Neural crest cell (in vitro differentiated cells): ENCODE data around the gene ROBO3. TPM values are rescaled to one million over a fixed set of nuclear protein-coding genes. Genes with fewer than 3 reads are reported as not detected.
A peak's percentile ranks its signal among the peaks of the same experiment; 100 is the strongest.

Experiments used
- DNase-seq: peaks from one replicate; pipeline ENCODE4 v3.0.0; 2021; ENCODE audit warnings: low read depth, mixed read lengths, low spot score
- H3K27ac Mint-ChIP-seq: one replicate; pipeline ENCODE4 v1.8.0; 2021; ENCODE audit warnings: mild to moderate bottlenecking, mixed read lengths; ENCODE audit not compliant: unreplicated experiment
- H3K27me3 Mint-ChIP-seq: 2 replicates; pipeline ENCODE4 v1.8.0; 2021; ENCODE audit warnings: low read depth, mild to moderate bottlenecking, mixed read lengths
- H3K36me3 Mint-ChIP-seq: 2 replicates; pipeline ENCODE4 v1.8.0; 2021; ENCODE audit warnings: low read depth, mild to moderate bottlenecking, mixed read lengths
- H3K4me1 Mint-ChIP-seq: 2 replicates; pipeline ENCODE4 v1.8.0; 2021; ENCODE audit warnings: mixed read lengths
- H3K4me3 Mint-ChIP-seq: one replicate; pipeline ENCODE4 v1.8.0; 2021; ENCODE audit warnings: mild to moderate bottlenecking, mixed read lengths
- H3K9me3 Mint-ChIP-seq: 2 replicates; pipeline ENCODE4 v1.8.0; 2021; ENCODE audit warnings: mixed read lengths
- CTCF ChIP-seq: fragments of 200-600 bp; sonication (generic); conservative IDR thresholded peaks from 2 replicates; pipeline ENCODE4 v1.5.0; 2021; ENCODE audit warnings: antibody characterized with exemption, mild to moderate bottlenecking
- total RNA-seq: library from RNA; stranded (reverse); gene quantifications from 2 replicates; pipeline ENCODE4 v1.2.1, GENCODE V29; 2021

ROBO3 gene
- total RNA-seq, 1 donor from 2014 or later = 19.7 TPM

GRCh38 chr11:124872280-124872679 lies 7.0 kb downstream of the ROBO3 start:
- no peaks in the 10 kb centered on the region for H3K36me3 Mint-ChIP-seq
- DNase-seq = no peak
- peaks cover 89% of the 10 kb centered on the region for H3K27me3 Mint-ChIP-seq
- H3K9me3 Mint-ChIP-seq = no peaks in the 10 kb centered on the region
- H3K27ac Mint-ChIP-seq = no peak overlapping the region
- TF ChIP-seq CTCF = no peak
- peak overlapping the region; percentile 27 for H3K4me3 Mint-ChIP-seq
- H3K4me1 Mint-ChIP-seq = peaks cover 8% of the 10 kb centered on the region

- Mint-ChIP-seq H3K4me1 (peaks cover 11% of the 10 kb centered on the region), H3K4me3 (peak overlapping the region; percentile 27), H3K27ac (no peak overlapping the region), H3K9me3 (no peaks in the 10 kb centered on the region), H3K27me3 (peaks cover 85% of the 10 kb centered on the region), H3K36me3 (no peaks in the 10 kb centered on the region)
- DNase-seq = no peak
- no peak for TF ChIP-seq CTCF
Measured at GRCh38 chr11:124872741-124873140, 7.5 kb downstream of the ROBO3 start.

- TF ChIP-seq CTCF = no peak
- no peaks in the 10 kb centered on the region for H3K9me3 Mint-ChIP-seq
- H3K4me1 Mint-ChIP-seq = peaks cover 11% of the 10 kb centered on the region
- DNase-seq = no peak
- H3K27ac Mint-ChIP-seq = no peak overlapping the region
- H3K36me3 Mint-ChIP-seq = no peaks in the 10 kb centered on the region
- H3K27me3 Mint-ChIP-seq = peaks cover 75% of the 10 kb centered on the region
- peak overlapping the region; percentile 59 for H3K4me3 Mint-ChIP-seq
Measured at GRCh38 chr11:124873951-124874350, 8.7 kb downstream of the ROBO3 start.

GRCh38 chr11:124874571-124875255 lies 9.5 kb downstream of the ROBO3 start:
- Mint-ChIP-seq H3K9me3 (no peaks in the 10 kb centered on the region), H3K27me3 (peaks cover 67% of the 10 kb centered on the region), H3K4me3 (peak overlapping the region; percentile 59), H3K36me3 (no peaks in the 10 kb centered on the region), H3K27ac (no peak overlapping the region), H3K4me1 (peaks cover 11% of the 10 kb centered on the region)
- no peak for DNase-seq
- no peak for TF ChIP-seq CTCF

GRCh38 chr11:124875401-124875800 lies 10.2 kb downstream of the ROBO3 start:
- no peak overlapping the region for H3K27ac Mint-ChIP-seq
- peak overlapping the region; percentile 79 for H3K4me3 Mint-ChIP-seq
- peaks cover 11% of the 10 kb centered on the region for H3K4me1 Mint-ChIP-seq
- H3K36me3 Mint-ChIP-seq = no peaks in the 10 kb centered on the region
- no peak for TF ChIP-seq CTCF
- H3K9me3 Mint-ChIP-seq = no peaks in the 10 kb centered on the region
- DNase-seq = no peak
- peaks cover 60% of the 10 kb centered on the region for H3K27me3 Mint-ChIP-seq
